A549 treated with GW870086 at 1 μM for 4 hours (cell line): ENCODE measurements around the gene TFAP2B. TPM values are rescaled to one million over a fixed set of nuclear protein-coding genes. Genes with fewer than 3 reads are reported as not detected.

Experiments used
- total RNA-seq: library from RNA; stranded (reverse); fragments of 200-300 nt; extraction: Qiagen RNA extraction; gene quantifications from 5 replicates; pipeline ENCODE4 v1.2.3, GENCODE V29; 2022; ENCODE audit warnings: low read depth

Gene TFAP2B
- not detected in 5 replicates for total RNA-seq

DNA sequence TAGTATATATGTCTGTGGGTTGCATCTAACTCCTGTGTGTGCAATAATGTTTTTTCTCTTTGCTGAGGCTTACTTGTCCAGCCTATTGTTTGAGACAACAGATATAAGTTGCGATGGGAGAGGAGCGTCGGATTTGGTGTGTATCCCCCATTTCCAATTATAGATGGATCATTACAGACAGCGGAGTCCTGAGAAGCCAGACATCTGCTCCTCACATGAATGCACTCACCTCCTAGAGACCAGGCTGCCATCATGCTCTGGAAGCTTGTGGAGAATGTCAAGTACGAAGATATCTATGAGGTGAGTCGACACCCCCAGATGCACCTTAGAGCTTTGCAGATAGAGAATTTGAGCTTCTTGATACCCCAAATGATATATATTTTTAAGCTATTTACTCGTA, at the start of gene TFAP2B:
Gene TFAP2B, plus strand, starts transcription at position 199 of the 400 bp plus-strand sequence. Its CDS starts 21 bp downstream, at position 220.

Other genes with a start within 250 kb of the TFAP2B start
- not detected in 5 replicates for gene TFAP2D, start 105.3 kb upstream of the TFAP2B start, total RNA-seq